ENCODE data around the gene UVRAG. TPM values are rescaled to one million over a fixed set of nuclear protein-coding genes. Genes with fewer than 3 reads are reported as not detected.
"Not testable (repeated sequence)": the region's sequence is repeated elsewhere in the genome, so short reads cannot be mapped to it uniquely, and the experiment has no call there.

UVRAG gene
- total RNA-seq, 1 donor from 2014 or later: 20.2 TPM

DNA sequence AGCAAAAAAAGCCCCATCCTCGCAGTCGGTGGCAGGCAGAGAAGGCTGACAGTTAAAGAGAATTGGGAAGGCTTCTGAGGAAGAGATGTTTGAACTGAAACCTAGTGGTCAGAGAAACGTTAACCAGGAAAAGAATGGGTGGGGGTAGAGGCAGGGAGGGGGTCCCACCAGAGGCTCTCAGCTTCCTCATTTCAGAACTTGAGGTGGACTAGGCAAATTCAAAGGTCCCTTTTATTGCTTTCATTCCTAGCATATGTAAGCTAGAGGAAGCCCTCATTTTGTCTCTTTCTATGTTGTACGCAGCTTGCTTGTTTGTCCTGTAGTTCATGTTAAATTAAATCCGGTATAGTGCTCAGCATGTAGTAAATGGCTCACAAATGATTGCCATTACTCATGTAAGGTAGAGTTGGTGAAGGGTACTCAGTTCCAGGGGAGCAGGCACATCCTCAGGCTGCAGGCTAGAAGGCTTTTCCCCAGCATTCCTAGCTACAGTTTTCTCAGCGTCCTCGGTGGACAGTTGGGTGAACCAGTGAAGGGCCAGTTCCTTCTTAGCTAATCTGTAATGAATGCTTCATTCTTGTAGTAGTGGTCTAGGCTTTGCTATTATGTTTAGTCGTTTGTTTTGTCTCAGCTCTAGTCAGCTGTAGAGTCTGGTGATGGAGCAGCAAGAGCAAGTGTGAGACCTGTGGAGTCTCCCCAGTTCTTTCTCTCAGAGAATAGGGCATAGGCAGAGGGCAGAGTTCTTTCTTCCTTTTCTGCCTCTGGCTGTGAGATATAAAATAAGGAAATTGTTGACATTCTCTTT lies 58.6 kb downstream of the UVRAG start:
- Mint-ChIP-seq H3K4me3 (ENCODE audit: unreplicated experiment) (no peak overlapping the region), H3K9me3 (ENCODE audit: unreplicated experiment) (no peaks in the 10 kb centered on the region), H3K27me3 (ENCODE audit: unreplicated experiment) (no peaks in the 10 kb centered on the region), H3K4me1 (ENCODE audit: unreplicated experiment) (peaks cover 4% of the 10 kb centered on the region), H3K36me3 (ENCODE audit: unreplicated experiment) (peaks cover 1% of the 10 kb centered on the region), H3K27ac (ENCODE audit: unreplicated experiment) (no peak overlapping the region)
- TF ChIP-seq, protein P1, sequence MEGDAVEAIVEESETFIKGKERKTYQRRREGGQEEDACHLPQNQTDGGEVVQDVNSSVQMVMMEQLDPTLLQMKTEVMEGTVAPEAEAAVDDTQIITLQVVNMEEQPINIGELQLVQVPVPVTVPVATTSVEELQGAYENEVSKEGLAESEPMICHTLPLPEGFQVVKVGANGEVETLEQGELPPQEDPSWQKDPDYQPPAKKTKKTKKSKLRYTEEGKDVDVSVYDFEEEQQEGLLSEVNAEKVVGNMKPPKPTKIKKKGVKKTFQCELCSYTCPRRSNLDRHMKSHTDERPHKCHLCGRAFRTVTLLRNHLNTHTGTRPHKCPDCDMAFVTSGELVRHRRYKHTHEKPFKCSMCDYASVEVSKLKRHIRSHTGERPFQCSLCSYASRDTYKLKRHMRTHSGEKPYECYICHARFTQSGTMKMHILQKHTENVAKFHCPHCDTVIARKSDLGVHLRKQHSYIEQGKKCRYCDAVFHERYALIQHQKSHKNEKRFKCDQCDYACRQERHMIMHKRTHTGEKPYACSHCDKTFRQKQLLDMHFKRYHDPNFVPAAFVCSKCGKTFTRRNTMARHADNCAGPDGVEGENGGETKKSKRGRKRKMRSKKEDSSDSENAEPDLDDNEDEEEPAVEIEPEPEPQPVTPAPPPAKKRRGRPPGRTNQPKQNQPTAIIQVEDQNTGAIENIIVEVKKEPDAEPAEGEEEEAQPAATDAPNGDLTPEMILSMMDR (IDR thresholded peaks at IDR 0.05): no peak
- DNase-seq (ENCODE audit: extremely low spot score, unreplicated experiment): no peak

DNA sequence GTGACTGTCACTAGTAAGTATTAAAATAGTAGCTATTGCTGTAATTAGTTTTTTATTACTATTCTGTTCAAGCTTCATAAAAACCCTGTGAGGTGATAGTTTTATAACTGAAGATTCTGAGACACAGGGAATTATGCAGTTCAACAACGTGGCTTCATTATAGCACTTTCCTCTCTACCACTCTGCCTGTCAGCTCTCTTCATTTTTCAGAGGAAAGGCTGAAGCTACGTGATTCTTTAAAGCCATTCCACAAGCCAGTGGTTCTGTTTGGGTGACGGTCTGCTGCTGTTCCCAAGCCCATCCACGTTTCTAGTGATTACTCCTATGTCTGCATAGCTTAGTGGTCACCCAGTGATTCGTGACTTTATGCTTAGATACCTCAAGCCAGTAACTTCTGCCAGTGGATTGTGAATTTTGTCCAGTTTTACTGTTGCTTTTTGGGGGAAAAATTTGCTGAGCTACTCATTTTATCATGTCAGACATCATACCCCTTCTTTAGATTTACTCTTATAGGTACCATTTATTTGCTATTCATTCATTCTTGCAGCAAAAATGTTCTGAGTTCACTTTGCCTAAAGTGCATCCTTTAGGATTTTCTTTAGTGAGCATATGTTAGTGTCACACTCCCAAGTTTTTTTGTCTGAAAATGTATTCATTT lies 59.8 kb downstream of the UVRAG start:
- TF ChIP-seq, protein P1 (IDR thresholded peaks at IDR 0.05): no peak
- peaks cover 1% of the 10 kb centered on the region for H3K36me3 Mint-ChIP-seq (ENCODE audit: unreplicated experiment)
- DNase-seq (ENCODE audit: extremely low spot score, unreplicated experiment): no peak
- peaks cover 4% of the 10 kb centered on the region for H3K4me1 Mint-ChIP-seq (ENCODE audit: unreplicated experiment)
- H3K27ac Mint-ChIP-seq (ENCODE audit: unreplicated experiment): no peak overlapping the region
- H3K4me3 Mint-ChIP-seq (ENCODE audit: unreplicated experiment): no peak overlapping the region
- no peaks in the 10 kb centered on the region for H3K27me3 Mint-ChIP-seq (ENCODE audit: unreplicated experiment)
- H3K9me3 Mint-ChIP-seq (ENCODE audit: unreplicated experiment): no peaks in the 10 kb centered on the region

DNA sequence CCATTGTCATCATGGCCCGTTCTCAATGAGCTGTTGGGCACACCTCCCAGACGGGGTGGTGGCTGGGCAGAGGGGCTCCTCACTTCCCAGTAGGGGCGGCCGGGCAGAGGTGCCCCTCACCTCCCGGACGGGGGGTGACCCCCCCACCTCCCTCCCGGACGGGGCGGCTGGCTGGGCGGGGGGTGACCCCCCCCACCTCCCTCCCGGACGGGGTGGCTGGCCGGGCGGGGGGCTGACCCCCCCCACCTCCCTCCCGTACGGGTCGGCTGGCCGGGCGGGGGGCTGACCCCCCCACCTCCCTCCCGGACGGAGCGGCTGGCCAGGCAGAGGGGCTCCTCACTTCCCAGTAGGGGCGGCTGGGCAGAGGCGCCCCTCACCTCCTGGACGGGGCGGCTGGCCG lies 62.3 kb downstream of the UVRAG start:
- H3K4me3 Mint-ChIP-seq (ENCODE audit: unreplicated experiment); H3K27ac Mint-ChIP-seq (ENCODE audit: unreplicated experiment); DNase-seq (ENCODE audit: extremely low spot score, unreplicated experiment); H3K36me3 Mint-ChIP-seq (ENCODE audit: unreplicated experiment); H3K4me1 Mint-ChIP-seq (ENCODE audit: unreplicated experiment); H3K9me3 Mint-ChIP-seq (ENCODE audit: unreplicated experiment); H3K27me3 Mint-ChIP-seq (ENCODE audit: unreplicated experiment): not testable (repeated sequence)

DNA sequence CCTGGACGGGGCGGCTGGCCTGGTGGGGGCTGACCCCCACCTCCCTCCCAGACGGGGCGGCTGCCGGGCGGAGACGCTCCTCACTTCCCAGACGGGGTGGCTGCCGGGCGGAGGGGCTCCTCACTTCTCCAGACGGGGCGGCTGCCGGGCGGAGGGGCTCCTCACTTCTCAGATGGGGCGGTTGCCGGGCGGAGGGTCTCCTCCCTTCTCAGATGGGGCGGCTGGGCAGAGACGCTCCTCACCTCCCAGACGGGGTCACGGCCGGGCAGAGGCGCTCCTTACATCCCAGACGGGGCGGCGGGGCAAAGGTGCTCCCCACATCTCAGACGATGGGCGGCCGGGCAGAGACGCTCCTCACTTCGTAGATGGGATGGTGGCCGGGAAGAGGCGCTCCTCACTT lies 62.9 kb downstream of the UVRAG start:
- not testable (repeated sequence) for DNase-seq (ENCODE audit: extremely low spot score, unreplicated experiment)

DNA sequence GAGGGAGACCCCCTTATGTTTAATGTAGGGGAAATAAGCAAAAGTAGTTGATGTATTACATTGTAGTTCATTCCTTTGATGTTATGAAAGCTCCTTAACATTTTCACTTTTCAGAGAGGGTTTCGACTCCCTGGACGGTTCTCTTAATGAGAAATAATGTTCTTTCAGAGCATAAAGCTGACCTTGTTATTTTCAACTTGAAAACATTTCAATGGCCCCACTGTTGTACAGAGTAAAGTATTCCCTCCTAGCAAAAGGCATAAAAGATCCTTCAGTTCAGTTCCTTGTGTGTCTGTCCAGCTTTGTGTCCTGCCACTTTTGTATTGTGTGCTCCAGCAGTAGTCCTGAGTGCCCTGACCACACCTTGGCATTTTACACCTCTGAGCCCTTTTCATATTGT lies 63.9 kb downstream of the UVRAG start:
- TF ChIP-seq, protein P1 (IDR thresholded peaks at IDR 0.05): no peak
- Mint-ChIP-seq H3K36me3 (ENCODE audit: unreplicated experiment) (peaks cover 9% of the 10 kb centered on the region), H3K4me3 (ENCODE audit: unreplicated experiment) (no peak overlapping the region), H3K27ac (ENCODE audit: unreplicated experiment) (no peak overlapping the region), H3K4me1 (ENCODE audit: unreplicated experiment) (no peaks in the 10 kb centered on the region), H3K27me3 (ENCODE audit: unreplicated experiment) (no peaks in the 10 kb centered on the region), H3K9me3 (ENCODE audit: unreplicated experiment) (no peaks in the 10 kb centered on the region)
- no peak for DNase-seq (ENCODE audit: extremely low spot score, unreplicated experiment)

More for the DNA sequence above, 62.9 kb downstream of the UVRAG start:
- H3K27ac Mint-ChIP-seq (ENCODE audit: unreplicated experiment); H3K36me3 Mint-ChIP-seq (ENCODE audit: unreplicated experiment); H3K9me3 Mint-ChIP-seq (ENCODE audit: unreplicated experiment); H3K4me3 Mint-ChIP-seq (ENCODE audit: unreplicated experiment); H3K27me3 Mint-ChIP-seq (ENCODE audit: unreplicated experiment); H3K4me1 Mint-ChIP-seq (ENCODE audit: unreplicated experiment): not testable (repeated sequence)

DNA sequence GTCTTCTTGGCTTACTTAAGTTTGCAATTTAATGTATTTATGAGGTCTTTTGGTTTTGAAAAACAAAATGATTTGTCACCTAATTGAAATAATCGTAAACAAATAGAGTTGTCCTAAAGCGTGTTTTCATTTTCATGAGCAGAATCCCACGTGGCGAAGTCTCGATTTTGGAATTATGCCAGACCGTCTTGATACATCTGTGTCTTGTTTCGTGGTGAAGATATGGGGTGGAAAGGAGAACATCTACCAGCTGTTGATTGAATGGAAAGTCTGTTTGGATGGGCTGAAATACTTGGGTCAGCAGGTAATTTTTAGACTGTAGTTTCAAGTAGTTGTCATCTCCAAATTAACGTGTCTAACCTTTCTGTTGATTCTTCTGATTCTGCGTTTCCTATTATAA lies 64.7 kb downstream of the UVRAG start:
- Mint-ChIP-seq H3K36me3 (ENCODE audit: unreplicated experiment) (peaks cover 9% of the 10 kb centered on the region), H3K9me3 (ENCODE audit: unreplicated experiment) (no peaks in the 10 kb centered on the region), H3K27me3 (ENCODE audit: unreplicated experiment) (no peaks in the 10 kb centered on the region), H3K4me3 (ENCODE audit: unreplicated experiment) (no peak overlapping the region), H3K27ac (ENCODE audit: unreplicated experiment) (no peak overlapping the region), H3K4me1 (ENCODE audit: unreplicated experiment) (no peaks in the 10 kb centered on the region)
- TF ChIP-seq, protein P1 (IDR thresholded peaks at IDR 0.05): no peak
- no peak for DNase-seq (ENCODE audit: extremely low spot score, unreplicated experiment)

DNA sequence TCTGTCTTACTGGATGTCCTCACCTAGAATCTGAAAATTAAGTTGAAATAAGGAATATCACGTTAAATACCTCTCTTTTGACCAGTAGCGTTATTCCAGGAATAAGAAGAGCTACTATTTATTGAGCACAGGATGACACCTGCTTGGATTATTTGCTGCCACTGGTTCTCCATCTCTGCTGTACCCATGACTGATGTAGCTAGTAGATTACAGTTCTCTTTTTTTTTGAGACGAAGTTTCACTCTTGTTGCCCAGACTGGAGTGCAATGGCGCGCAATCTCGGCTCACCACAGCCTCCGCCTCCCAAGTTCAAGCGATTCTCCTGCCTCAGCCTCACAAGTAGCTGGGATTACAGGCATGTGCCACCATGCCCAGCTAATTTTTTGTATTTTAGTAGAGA lies 65.3 kb downstream of the UVRAG start:
- H3K4me3 Mint-ChIP-seq (ENCODE audit: unreplicated experiment); H3K36me3 Mint-ChIP-seq (ENCODE audit: unreplicated experiment); H3K27me3 Mint-ChIP-seq (ENCODE audit: unreplicated experiment); H3K9me3 Mint-ChIP-seq (ENCODE audit: unreplicated experiment); H3K4me1 Mint-ChIP-seq (ENCODE audit: unreplicated experiment); DNase-seq (ENCODE audit: extremely low spot score, unreplicated experiment); H3K27ac Mint-ChIP-seq (ENCODE audit: unreplicated experiment): not testable (repeated sequence)

Measured in osteocyte (in vitro differentiated cells).